GM18508 (cell line): ENCODE results near the gene KCTD8.
"Not testable (repeated sequence)": the region's sequence is repeated elsewhere in the genome, so short reads cannot be mapped to it uniquely, and the experiment has no call there.

ENCODE experiments used
- ATAC-seq: cut with Tn5 transposase; IDR thresholded peaks from one replicate; pipeline ENCODE4 v1.9.1; 2021; ENCODE audit warnings: moderate number of reproducible peaks; ENCODE audit not compliant: insufficient read depth, unreplicated experiment

Gene KCTD8

DNA sequence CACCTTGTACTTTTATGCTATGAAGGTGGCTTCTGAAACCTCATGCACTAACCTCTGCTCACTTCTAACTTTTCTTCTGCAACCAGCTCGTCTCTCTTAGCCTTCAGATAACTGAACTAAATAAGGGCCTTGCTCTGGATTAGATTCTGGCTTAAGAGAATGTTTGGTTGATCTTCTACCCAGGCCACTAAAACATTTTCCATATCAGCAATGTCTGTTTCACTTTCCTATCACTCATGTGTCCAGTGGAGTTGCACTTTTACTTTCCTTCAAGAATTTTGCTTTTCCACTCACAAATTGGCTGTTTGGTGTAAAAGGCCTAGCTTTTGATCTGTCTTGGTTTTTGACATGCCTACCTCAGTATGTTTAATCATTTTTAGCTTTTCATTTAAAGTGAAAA, 105.8 kb downstream of the KCTD8 start:
- no peak for ATAC-seq

- no peak for ATAC-seq
Measured at GRCh38 chr4:44326741-44327140, 121.9 kb downstream of the KCTD8 start.

- no peak for ATAC-seq
Measured at GRCh38 chr4:44320833-44321232, 127.8 kb downstream of the KCTD8 start.

- no peak for ATAC-seq
Measured at GRCh38 chr4:44319129-44319528, 129.5 kb downstream of the KCTD8 start.

GRCh38 chr4:44313702-44314101, 134.9 kb downstream of the KCTD8 start:
- no peak for ATAC-seq

- no peak for ATAC-seq
Measured at GRCh38 chr4:44287505-44287904, 161.1 kb downstream of the KCTD8 start.

GRCh38 chr4:44279469-44279868, 169.1 kb downstream of the KCTD8 start:
- ATAC-seq = no peak

DNA sequence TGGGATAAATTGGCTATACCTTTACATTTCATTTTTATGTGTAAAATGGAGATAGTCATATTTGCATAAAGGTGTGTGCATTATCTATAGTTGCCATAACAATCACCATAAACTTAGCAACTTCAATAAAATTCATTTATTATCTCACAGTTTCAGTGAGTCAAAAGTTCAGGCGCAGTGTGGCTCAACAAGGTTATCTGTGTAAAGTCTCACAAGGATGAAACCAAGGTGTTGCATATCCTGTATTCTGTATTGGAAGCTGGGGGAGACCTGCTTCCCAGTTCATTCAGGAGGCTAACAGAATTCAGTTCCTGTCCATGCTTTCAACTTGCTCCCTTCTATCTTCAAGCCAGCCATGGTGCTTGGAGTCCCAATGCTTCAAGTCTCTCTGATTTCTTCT, 169.5 kb downstream of the KCTD8 start:
- no peak for ATAC-seq

GRCh38 chr4:44257461-44257860, 191.1 kb downstream of the KCTD8 start:
- ATAC-seq = no peak

DNA sequence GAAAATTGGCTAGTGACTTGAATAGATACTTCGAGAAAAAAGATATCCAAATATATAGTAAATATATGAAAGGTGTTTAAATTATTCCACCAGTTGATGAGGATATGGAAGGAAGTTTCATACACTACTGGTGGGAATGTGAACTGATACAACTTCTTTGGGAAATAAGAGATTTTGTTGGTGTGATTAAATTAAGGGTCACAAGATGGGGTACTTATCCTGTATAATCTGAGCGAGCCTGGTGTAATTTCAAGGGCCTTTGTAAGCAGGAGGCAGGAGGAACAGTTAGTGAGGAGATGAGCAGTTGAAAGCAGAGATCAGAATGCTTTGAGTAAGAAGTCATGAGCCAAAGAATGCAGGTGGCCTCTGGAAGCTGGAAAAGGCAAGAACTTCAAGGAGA, 192.2 kb downstream of the KCTD8 start:
- no peak for ATAC-seq

DNA sequence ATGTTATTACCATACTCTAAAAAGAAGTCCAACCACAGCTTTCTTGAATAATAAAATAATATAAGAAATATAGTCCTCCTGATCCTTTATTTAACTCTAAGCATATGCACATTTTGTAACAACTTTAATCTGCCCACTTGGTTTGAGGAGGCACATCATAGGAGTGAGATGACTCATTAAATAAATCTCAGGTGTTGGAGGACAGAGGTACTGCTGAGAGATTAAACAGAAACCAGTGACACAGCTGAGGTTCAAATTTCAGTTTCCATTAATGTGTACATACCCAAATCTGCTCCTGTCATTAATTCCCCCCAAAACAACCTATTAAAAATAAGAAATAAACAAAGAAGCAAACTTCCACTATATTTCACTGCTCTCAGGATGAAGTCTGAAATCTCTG, 211.0 kb downstream of the KCTD8 start:
- no peak for ATAC-seq

- no peak for ATAC-seq
Measured at GRCh38 chr4:44235897-44236296, 212.7 kb downstream of the KCTD8 start.

DNA sequence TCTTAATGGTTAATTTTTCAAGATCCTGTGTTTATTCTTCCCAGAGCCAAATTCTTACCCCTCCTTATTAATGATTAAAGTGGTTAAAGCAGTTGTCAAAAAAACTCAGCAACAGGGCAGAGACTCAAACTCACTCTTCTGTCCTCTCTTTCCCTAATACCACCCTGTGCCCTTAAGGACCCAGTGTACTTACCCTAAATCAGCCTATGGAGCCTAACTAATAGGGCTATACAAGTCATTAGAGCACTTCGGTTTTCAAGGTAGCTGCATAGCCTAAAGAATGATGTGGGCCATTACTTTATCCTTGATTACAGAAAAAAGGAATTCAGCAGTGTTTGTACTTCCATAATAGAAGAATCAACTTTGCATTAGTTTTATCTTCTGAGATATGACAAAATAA, 216.3 kb downstream of the KCTD8 start:
- no peak for ATAC-seq

DNA sequence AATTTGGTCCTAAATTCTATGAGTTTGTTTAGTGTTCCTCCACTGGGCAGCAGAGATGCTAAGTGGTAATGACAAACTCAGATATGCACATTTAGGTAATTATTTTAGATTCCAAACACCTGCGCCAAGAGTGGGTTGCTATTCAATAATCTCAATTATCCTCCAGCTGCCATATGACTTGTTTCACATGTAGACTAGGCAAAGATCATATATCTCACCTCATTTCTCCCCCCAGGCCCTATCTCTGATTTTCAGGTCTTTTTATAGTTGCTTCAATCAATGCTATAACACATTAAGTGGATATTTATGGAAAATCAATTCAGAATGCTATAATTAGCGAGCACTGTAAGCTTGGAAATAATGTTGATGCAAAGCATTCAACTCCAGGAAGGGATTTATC, 217.6 kb downstream of the KCTD8 start:
- ATAC-seq = no peak

DNA sequence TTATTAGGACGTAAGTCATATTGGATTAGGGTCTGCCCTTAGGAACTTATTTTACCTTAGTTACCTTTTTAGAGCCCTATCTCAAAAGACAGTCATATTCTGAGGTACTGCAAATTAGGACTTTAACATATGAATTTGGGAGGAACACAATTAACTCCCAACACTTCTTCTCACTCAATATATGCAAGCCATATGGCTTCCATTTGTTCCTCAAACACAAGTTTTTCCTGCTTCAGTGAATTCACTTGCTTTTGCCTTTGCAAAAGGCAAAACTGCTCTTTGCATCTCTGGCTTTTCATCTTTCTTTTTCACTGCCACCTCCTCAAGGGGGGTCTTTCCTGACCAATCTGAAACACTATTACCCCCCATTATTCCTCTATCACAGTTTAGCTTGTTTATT, 220.3 kb downstream of the KCTD8 start:
- no peak for ATAC-seq

GRCh38 chr4:44221407-44221806, 227.2 kb downstream of the KCTD8 start:
- no peak for ATAC-seq

DNA sequence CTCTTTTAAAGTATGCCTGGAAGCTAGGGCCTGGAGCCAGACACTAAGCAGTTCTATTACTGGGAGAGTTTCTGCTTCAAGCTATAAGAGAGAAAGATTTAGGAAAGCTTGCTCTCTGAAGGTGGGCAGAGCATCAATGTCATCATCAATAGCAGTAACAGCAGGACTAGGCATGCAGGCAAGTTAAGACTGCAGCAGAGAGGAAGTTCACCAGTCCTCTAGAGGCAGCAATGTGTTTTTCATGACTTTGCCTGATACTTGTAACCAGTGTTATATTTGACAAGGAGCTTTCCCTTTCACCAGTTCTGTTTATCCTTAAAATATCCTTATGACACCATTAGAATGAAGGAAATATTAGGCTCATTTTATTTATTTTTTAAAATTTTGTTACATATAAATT, 237.9 kb downstream of the KCTD8 start:
- no peak for ATAC-seq

- no peak for ATAC-seq
Measured at GRCh38 chr4:44196796-44197195, 251.8 kb downstream of the KCTD8 start.

DNA sequence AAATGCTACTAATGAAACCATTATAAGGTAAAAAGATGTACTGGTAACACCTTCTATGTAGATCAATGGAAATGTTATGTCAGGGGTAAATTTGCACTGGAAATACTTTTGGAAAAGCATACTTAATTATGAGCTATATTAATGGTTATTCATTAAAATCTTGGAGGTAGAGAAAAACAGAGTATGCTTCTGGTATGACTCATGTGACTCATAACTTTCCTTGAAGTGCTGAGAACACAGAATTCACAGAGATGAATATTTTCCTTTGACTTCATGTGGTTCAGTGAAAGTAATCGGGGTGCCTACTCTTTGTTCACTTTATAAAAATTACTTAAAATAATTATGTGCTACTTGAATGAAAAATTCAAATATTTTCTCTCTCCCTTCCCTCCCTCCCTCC, 254.2 kb downstream of the KCTD8 start:
- no peak for ATAC-seq

- ATAC-seq = no peak
Measured at GRCh38 chr4:44186850-44187246, 261.8 kb downstream of the KCTD8 start.

GRCh38 chr4:44186096-44186849, 262.3 kb downstream of the KCTD8 start:
- no peak for ATAC-seq

GRCh38 chr4:44181491-44182349, 266.9 kb downstream of the KCTD8 start:
- ATAC-seq = not testable (repeated sequence)
